Pancreas (tissue), 10 donors: ENCODE results near the gene STX18. TPM values are rescaled to one million over a fixed set of nuclear protein-coding genes. Genes with fewer than 3 reads are reported as not detected.

Experiments
- ATAC-seq, 4 donors: fragments of 200-7000 bp; cut with Tn5 transposase; one replicate each; pipeline versions ENCODE4 v1.8.0 to v1.9.1; 2020; ENCODE audit warnings: mild to moderate bottlenecking in 4 of 4, moderate library complexity in 4 of 4
- DNase-seq, 6 donors: peaks; one replicate each; pipeline ENCODE4 v3.0.0-alpha.2; 2020
- FAIRE-seq: peaks from 2 replicates; lab custom pipeline; 2012; peaks lifted over from hg19 to GRCh38; lab: Jason Lieb, UNC
- H3K27ac ChIP-seq, 4 donors: fragments of 200-600 bp; sonication (generic); 1 replicate in 3 of 4; 2 replicates in 1 of 4; pipeline versions ENCODE4 v1.5.0 to v1.8.0; 2020
- H3K27me3 ChIP-seq, 4 donors: fragments of 200-600 bp; one replicate each; pipeline ENCODE4 v1.8.0; 2021
- H3K36me3 ChIP-seq, 3 donors: fragments of 200-600 bp; sonication (generic) in 1 of 3; one replicate each; pipeline versions ENCODE4 v1.5.0 to v1.8.0; 2020 to 2021
- H3K4me1 ChIP-seq, 3 donors: fragments of 200-600 bp; one replicate each; pipeline ENCODE4 v1.8.0; 2021
- H3K4me3 ChIP-seq, 4 donors: fragments of 200-600 bp; sonication (generic) in 2 of 4; one replicate each; pipeline versions ENCODE4 v1.5.0 to v1.8.0; 2020 to 2021
- H3K9me3 ChIP-seq, 4 donors: fragments of 200-600 bp; one replicate each; pipeline ENCODE4 v1.8.0; 2021
- WGBS, 2 donors: extraction: QIAGEN DNeasy Blood & Tissue Kit; methylation state at CpG; one replicate each; pipeline ENCODE4 v1.1.7; 2013; 5-methylcytosine and 5-hydroxymethylcytosine counted together
- intact Hi-C, 3 donors: fragments of 100-400 bp; cut with DNase I; formaldehyde crosslinking; loops; one replicate each; pipeline versions ENCODE4 v1.11.1 to v1.14.2; 2022
- polyA plus RNA-seq, 2 donors: library from polyadenylated mRNA; stranded (reverse); fragments of 200-250 nt; gene quantifications; one replicate each; pipeline ENCODE4 v1.2.3, GENCODE V29; 2013
- total RNA-seq, 6 donors: library from RNA; stranded (reverse); fragmentation: NEBNext Ultra II Directional in 4 of 6; extraction: Animal tissue kit (Norgen Biotek cat#: 25700) in 4 of 6; gene quantifications; one replicate each; pipeline versions ENCODE4 v1.2.1 to v1.2.4, GENCODE V29; 2021 to 2023
- TF ChIP-seq, protein P1 (sequence below), 4 donors: fragments of 200-600 bp; sonication (generic) in 3 of 4; IDR thresholded peaks; one replicate each; pipeline versions ENCODE4 v1.5.0 to v1.8.0; 2021; ENCODE audit warnings: antibody characterized with exemption in 4 of 4
- donor health status: healthy with polysubstance abuse.
- donor health status: DM: no; HTN: no; CAD: no; lungs with moderate emphysema.
- donor health status: DM: no; HTN: no; CAD: no.
- donor health status: control.
- donor health status: control.
- donor health status: Bipolar disorder and iron deficiency.
- donor health status: DM: yes; HTN: yes; CAD: no.
- donor health status: DM: no; HTN: no; CAD: no.
- donor health status: DM: no; HTN: no; CAD: no.
- donor health status: DM: yes; HTN: yes; CAD: no.

Gene STX18
- total and polyA plus RNA-seq, 8 donors = 13.6 to 35.9 (median 19.0) TPM

DNA sequence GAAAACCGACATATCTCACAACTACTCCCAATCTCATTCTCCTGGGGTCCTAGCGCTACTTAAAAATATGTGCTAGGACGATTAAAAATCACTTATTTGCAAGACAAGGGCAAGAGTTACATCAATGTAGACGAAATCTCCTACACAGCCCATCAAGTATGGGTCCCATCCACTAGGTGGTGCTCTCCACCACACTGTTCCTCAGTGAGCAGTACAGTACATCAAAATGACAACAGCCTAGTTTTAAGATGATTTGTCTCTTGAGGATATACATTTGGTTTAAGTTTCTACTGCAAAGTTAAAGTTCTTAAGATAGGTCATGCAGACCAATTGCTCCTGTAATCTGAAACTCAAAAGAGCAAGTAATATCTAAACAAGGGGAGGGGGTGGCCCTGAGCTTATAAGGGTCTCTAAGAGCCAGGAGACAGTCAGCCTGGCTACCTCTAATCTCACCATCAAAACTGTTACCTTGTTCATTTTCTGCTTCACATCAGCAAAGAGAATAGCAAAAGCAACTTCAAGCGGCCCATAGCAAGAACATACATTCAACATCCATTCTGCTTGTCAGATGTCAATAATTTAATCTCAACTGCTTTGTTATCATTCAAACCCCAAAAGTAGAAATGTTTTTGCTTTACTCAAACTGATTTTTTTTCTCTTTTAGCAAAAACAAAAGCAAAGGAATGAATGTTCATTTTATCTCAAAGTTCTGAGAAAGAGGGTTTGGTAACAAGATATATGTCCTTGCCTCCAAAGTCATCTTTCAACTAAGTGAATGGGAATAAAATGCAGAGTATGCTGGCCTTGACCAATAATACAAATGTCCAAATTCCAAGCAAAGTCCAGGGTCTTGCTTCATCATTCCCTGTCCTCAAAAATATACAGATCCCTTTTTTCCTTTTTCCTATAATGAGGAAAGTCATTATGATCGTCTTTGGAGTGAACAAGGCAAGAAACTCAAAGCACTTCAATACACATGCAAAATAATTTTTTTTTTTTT is 53.1 kb downstream of the STX18 start:
- peak; percentile 87 to 97 (median 95) for ATAC-seq
- intact Hi-C loops = no loop called here
- TF ChIP-seq, protein P1, sequence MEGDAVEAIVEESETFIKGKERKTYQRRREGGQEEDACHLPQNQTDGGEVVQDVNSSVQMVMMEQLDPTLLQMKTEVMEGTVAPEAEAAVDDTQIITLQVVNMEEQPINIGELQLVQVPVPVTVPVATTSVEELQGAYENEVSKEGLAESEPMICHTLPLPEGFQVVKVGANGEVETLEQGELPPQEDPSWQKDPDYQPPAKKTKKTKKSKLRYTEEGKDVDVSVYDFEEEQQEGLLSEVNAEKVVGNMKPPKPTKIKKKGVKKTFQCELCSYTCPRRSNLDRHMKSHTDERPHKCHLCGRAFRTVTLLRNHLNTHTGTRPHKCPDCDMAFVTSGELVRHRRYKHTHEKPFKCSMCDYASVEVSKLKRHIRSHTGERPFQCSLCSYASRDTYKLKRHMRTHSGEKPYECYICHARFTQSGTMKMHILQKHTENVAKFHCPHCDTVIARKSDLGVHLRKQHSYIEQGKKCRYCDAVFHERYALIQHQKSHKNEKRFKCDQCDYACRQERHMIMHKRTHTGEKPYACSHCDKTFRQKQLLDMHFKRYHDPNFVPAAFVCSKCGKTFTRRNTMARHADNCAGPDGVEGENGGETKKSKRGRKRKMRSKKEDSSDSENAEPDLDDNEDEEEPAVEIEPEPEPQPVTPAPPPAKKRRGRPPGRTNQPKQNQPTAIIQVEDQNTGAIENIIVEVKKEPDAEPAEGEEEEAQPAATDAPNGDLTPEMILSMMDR (IDR thresholded peaks at IDR 0.05) = peak; percentile 71 to 84 (median 77)
- peaks cover 5 to 18% (median 10%) of the 10 kb centered on the region in 3 donors for H3K4me1 ChIP-seq
- peak in 4 of 6 donors; percentile 38 to 70 (median 48) for DNase-seq
- H3K36me3 ChIP-seq = no peaks in the 10 kb centered on the region
- no peak overlapping the region for H3K27ac ChIP-seq
- H3K4me3 ChIP-seq = no peak overlapping the region
- peak; percentile 94 for FAIRE-seq
- no peaks in the 10 kb centered on the region for H3K9me3 ChIP-seq
- no peaks in the 10 kb centered on the region for H3K27me3 ChIP-seq
- 30 to 33% methylated on average over 6 of the region's 6 CpGs for WGBS, 2 donors

DNA sequence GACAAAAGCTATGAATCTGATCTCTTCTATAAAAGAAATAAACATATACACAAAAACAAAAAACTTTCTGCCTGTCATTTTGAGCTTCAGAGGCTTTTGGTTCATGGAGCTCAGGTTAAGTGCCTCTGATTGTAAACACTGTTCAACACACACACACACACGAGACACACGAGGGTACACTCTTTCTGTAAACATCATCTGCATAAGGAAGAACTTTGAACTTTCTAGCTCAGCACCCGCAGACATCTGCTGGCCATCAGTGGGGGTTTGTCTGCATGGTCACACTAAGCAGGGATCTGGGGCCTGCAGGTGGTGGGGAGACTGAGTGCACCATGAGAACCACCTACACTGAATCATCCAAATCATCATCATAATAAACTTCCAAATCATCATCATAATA is 54.9 kb downstream of the STX18 start:
- WGBS, 2 donors = 7 to 14% methylated on average over 3 of the region's 3 CpGs
- peaks cover 3 to 14% (median 5%) of the 10 kb centered on the region in 3 donors for H3K4me1 ChIP-seq
- no peaks in the 10 kb centered on the region for H3K27me3 ChIP-seq
- H3K36me3 ChIP-seq = no peaks in the 10 kb centered on the region
- TF ChIP-seq, protein P1 (IDR thresholded peaks at IDR 0.05) = no peak
- H3K27ac ChIP-seq = no peak overlapping the region
- H3K9me3 ChIP-seq = no peaks in the 10 kb centered on the region
- FAIRE-seq (no peak), ATAC-seq (no peak), DNase-seq (no peak)
- intact Hi-C loops = no loop called here
- no peak overlapping the region for H3K4me3 ChIP-seq

DNA sequence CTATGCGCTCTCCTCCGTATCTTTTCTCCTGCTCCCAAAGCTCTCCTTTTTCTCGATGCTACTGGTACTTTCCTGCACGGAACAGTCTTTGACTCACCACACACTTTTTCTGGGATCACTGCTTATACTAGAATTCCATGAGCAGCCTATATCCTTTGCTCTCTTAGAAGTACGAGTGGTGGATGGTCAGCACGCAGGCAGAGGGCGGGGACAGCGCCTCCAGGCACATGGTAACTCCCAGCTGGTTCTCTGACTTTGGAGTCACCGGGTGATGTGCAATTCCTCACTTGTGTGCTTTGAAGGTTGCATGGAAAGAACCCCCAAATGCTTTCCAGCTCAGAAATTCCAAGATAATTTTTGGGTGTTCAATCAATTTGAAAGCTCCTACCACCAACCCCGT is 56.0 kb downstream of the STX18 start:
- no peak for ATAC-seq
- H3K9me3 ChIP-seq = no peaks in the 10 kb centered on the region
- H3K27me3 ChIP-seq = no peaks in the 10 kb centered on the region
- no peak overlapping the region for H3K27ac ChIP-seq
- TF ChIP-seq, protein P1 (IDR thresholded peaks at IDR 0.05) = no peak
- no peak overlapping the region for H3K4me3 ChIP-seq
- peaks cover 4 to 11% (median 4%) of the 10 kb centered on the region in 3 donors for H3K4me1 ChIP-seq
- WGBS, 2 donors = 90 to 91% methylated on average over 10 of the region's 10 CpGs
- no peaks in the 10 kb centered on the region for H3K36me3 ChIP-seq
- no peak for FAIRE-seq
- intact Hi-C loops = no loop called here
- no peak for DNase-seq

DNA sequence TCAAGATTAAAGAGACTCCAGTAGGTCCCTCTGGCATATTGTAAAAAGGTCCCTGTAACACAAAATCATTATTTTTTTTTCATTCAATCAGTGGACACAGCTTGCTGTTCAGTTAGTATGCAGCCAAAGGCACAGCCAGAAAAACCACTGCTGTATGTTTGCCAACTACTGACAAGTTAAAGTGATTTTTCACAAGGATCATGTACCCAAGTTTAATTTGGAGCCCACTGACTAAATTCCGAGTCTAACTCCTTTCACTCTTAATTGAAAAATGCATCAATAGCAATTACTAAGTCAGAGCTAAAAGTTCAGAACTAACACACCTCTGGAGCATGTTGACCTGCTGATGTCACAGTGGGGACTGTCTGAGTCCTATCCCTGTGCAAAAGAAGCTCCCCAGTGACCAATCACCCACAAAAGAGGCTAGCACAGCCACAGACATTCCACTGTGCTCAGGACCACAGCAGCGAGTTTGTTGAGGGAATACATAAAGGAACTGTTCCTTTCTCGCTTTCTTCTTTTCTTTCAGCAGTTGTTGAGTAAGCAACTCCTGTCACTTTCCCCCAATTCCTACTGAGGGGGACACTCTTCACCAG is 60.4 kb downstream of the STX18 start:
- TF ChIP-seq, protein P1 (IDR thresholded peaks at IDR 0.05) = no peak
- no peaks in the 10 kb centered on the region for H3K9me3 ChIP-seq
- no peak overlapping the region for H3K27ac ChIP-seq
- WGBS, 2 donors = 71 to 77% methylated on average over 3 of the region's 3 CpGs
- ATAC-seq (no peak), FAIRE-seq (no peak), DNase-seq (no peak)
- no peaks in the 10 kb centered on the region for H3K36me3 ChIP-seq
- intact Hi-C loops = no loop called here
- no peaks in the 10 kb centered on the region for H3K27me3 ChIP-seq
- H3K4me1 ChIP-seq = peaks cover 0 to 13% (median 9%) of the 10 kb centered on the region in 3 donors
- no peak overlapping the region for H3K4me3 ChIP-seq
